ENCODE results near the gene DGKD.

DGKD gene

DNA sequence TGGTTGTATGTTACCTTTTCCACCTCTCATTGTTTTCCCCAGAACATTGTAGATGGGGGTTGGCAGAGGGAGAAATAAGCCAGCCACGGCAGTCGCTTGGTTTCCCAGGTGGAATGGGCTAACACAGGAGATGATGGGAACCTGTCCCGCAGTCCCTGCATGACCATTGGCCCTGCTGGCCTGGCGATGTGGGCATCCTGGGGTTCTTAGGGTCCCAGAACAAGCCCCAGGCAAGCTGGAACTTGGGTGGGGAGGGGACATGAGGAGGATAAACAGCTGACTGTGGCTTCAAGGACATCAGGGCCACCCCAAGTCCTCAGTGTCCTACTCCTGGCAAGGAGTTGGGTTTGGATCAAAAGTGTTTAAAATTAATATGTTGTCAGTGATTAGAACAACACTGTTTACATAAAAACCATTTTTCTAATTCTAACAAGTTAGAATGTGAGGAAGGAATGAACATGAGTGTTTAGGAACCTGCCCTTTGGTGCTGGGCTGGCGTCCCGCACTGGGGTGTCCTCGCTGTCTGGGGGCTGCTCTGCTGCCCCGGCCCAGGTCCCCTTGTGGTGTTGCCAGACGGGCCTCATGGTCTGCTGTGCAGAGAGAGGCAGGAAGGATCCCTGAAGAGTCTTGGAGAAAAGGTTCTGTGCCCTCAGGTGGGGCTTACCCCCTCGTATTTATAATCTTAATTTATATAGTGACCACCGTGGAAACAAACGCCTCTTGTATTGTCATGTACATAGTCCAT, 117.2 kb downstream of the DGKD start:
- no peak overlapping the region for H3K9ac ChIP-seq (ENCODE audit: low read depth, low read length)
- H3K36me3 ChIP-seq (ENCODE audit: insufficient read depth, low read depth, low read length), result peaks cover 31% of the 10 kb centered on the region; the same call in 1 of the 2 replicates
- no peaks in the 10 kb centered on the region for H3K9me3 ChIP-seq (ENCODE audit: insufficient read depth, low read depth, low read length)
- H3K27me3 ChIP-seq (ENCODE audit: insufficient read depth, low read length), result no peaks in the 10 kb centered on the region
- H3K4me3 ChIP-seq (ENCODE audit: low read length), result no peak overlapping the region
- H3K4me1 ChIP-seq (ENCODE audit: insufficient read depth, low read length), result no peaks in the 10 kb centered on the region
- H3K27ac ChIP-seq (ENCODE audit: low read length), result no peak overlapping the region

DNA sequence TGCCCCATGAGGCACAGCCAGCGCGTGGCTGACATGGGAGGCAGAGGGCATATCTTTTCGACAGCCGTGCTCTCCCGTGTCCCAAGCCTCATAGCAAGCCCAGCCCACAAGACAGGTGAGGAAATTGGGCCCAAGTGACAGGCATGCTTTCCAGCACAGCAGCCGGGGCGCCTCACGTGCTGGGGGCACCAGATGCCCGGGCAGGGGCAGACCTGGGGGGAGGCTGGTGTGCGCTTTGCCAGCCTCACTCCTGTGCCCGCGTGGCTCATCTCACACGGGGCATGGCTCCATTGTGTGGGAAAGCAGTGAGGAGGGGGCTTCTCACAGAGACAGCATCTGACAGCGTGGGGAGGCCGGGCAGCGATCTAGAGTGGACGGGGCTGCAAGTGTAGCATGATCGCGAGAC, 119.1 kb downstream of the DGKD start:
- peaks cover 17% of the 10 kb centered on the region; the same call in 1 of the 2 replicates for H3K36me3 ChIP-seq (ENCODE audit: insufficient read depth, low read depth, low read length)
- H3K4me3 ChIP-seq (ENCODE audit: low read length), result no peak overlapping the region

DNA sequence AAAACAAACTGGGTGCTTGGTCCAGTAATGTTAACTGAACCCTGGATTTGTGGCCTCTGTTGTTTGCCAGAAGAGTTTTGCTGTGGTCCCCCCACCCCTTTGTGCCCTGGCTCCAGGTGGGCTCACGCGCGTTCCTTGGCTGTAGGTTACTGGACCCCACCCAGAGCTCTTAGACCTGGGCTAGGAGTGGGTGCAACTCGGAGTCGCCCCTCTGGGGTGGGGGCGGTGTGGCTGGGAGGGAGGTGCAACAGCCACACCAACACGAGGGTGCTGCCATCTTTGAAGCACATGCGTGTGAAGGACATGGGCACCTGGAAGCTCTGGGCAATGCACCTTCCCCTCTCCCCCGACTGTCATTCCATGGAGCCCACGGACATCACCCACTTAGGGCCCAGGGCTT, 119.6 kb downstream of the DGKD start:
- Histone ChIP-seq H3K27ac (ENCODE audit: low read length) (no peak overlapping the region), H3K4me1 (ENCODE audit: insufficient read depth, low read length) (no peaks in the 10 kb centered on the region), H3K27me3 (ENCODE audit: insufficient read depth, low read length) (no peaks in the 10 kb centered on the region), H3K36me3 (ENCODE audit: insufficient read depth, low read depth, low read length) (peaks cover 12% of the 10 kb centered on the region; the same call in 1 of the 2 replicates), H3K9ac (ENCODE audit: low read depth, low read length) (no peak overlapping the region), H3K9me3 (ENCODE audit: insufficient read depth, low read depth, low read length) (no peaks in the 10 kb centered on the region), H3K4me3 (ENCODE audit: low read length) (no peak overlapping the region)

More for the DNA sequence above, 119.1 kb downstream of the DGKD start:
- H3K9me3 ChIP-seq (ENCODE audit: insufficient read depth, low read depth, low read length), result no peaks in the 10 kb centered on the region
- H3K4me1 ChIP-seq (ENCODE audit: insufficient read depth, low read length), result no peaks in the 10 kb centered on the region
- H3K9ac ChIP-seq (ENCODE audit: low read depth, low read length), result no peak overlapping the region
- no peak overlapping the region for H3K27ac ChIP-seq (ENCODE audit: low read length)
- no peaks in the 10 kb centered on the region for H3K27me3 ChIP-seq (ENCODE audit: insufficient read depth, low read length)

DNA sequence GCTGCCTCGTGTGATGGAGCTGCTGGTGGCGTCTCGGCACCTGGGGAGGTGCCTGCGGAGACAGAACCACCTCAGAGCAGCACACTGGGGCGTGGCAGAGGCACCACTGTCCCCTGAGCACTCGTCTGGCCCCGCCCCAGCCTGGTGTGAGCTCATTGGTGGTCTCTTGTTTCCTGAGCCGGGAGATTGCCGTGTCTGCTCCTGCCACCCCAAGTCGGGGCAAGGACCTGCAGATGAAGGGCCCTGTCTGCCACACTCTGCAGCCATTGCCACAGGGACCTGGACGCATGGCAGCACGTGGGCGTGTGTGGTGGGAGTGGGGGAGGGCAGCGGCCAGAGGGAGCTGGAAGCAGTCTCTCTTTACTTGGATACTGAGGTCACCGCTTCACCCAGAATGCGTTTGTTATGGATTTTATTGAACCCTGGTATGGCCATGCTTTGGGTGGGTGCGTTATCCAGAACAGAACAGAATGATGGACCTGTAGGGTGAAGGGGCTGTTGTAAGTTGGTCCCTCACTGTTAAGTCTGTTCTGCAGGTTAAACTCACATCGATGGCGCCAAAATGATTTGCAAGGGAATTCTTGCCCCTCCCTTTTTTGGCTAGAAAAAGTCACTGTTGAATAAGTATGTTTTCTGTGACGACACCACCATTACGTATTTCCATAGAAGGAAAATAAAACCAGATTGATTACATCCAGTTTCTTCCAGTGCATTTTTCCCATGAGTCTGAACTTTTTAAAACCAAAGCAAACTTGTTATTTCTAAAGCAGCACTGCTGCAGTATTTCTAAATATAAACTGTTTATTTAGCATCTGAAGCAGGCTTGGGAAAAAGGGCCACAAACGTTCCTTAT, 120.2 kb downstream of the DGKD start:
- H3K27ac ChIP-seq (ENCODE audit: low read length), result no peak overlapping the region
- H3K9me3 ChIP-seq (ENCODE audit: insufficient read depth, low read depth, low read length), result no peaks in the 10 kb centered on the region
- no peak overlapping the region for H3K9ac ChIP-seq (ENCODE audit: low read depth, low read length)
- H3K36me3 ChIP-seq (ENCODE audit: insufficient read depth, low read depth, low read length), result peaks cover 5% of the 10 kb centered on the region; the same call in 1 of the 2 replicates
- no peak overlapping the region for H3K4me3 ChIP-seq (ENCODE audit: low read length)
- no peaks in the 10 kb centered on the region for H3K4me1 ChIP-seq (ENCODE audit: insufficient read depth, low read length)
- H3K27me3 ChIP-seq (ENCODE audit: insufficient read depth, low read length), result no peaks in the 10 kb centered on the region

DNA sequence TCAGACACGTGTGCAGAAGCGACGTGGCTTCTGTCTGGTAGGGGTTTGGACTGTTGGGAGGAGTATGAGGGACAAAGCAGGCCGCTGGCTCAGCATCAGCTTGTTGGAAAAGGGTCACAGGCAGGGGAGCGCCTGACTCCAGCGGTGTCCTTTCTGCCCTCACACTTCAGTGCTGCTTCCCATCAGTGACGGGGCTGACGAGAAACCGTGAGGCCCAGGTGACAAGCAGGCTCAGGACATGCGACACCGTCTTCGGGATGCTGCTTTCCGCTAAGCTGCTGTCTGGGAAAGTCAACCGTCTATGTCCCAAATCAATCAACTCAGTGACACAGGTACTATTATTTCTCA, 121.7 kb downstream of the DGKD start:
- H3K9me3 ChIP-seq (ENCODE audit: insufficient read depth, low read depth, low read length), result no peaks in the 10 kb centered on the region
- peaks cover 4% of the 10 kb centered on the region; the same call in 1 of the 2 replicates for H3K36me3 ChIP-seq (ENCODE audit: insufficient read depth, low read depth, low read length)
- H3K4me3 ChIP-seq (ENCODE audit: low read length), result no peak overlapping the region
- H3K27ac ChIP-seq (ENCODE audit: low read length), result no peak overlapping the region
- no peak overlapping the region for H3K9ac ChIP-seq (ENCODE audit: low read depth, low read length)
- H3K4me1 ChIP-seq (ENCODE audit: insufficient read depth, low read length), result no peaks in the 10 kb centered on the region
- H3K27me3 ChIP-seq (ENCODE audit: insufficient read depth, low read length), result no peaks in the 10 kb centered on the region

DNA sequence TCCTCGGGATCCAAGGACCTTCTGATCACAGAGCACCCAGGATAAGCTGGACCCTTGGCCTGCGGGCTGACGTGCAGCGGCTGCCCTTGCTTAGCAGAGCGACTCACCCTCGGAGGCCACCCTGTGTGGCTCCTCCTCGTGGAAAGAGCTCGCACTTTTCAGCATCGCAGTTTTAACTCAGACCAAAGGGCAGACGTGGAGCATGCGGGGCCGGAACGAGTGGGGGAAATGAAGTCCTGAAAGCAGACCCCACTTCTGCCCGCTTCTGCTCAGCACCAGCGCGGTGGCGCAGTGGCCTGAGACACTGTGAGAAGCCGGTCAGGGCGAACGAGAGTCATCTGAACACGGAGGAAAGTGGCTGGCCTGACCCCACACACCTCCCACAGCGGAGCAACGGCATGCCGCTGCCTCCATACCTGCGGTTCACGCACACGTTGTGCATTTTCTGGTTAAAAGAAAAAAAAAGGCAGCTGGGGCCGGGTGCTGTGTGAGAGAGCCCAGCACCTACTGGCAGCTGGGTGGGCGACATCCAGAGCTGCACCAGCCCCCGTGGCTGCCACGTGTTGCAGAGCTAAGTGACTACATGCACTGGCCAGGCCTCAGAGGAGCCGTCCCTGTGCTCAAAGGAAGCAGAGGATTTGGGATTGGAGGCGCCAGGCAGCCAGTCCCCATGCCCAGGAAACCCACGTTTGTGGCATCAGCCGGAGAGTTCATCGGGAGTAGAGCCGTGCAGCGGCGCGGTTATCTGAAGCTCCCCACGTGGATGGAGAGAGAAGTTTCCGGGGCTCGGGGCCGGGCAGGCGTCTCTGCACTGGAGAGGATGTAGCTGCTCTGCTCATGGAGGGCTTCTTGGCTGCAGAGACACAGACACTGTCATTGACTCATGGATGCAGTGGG, 122.6 kb downstream of the DGKD start:
- Histone ChIP-seq H3K9me3 (ENCODE audit: insufficient read depth, low read depth, low read length) (no peaks in the 10 kb centered on the region), H3K27ac (ENCODE audit: low read length) (no peak overlapping the region), H3K4me1 (ENCODE audit: insufficient read depth, low read length) (no peaks in the 10 kb centered on the region), H3K4me3 (ENCODE audit: low read length) (no peak overlapping the region), H3K9ac (ENCODE audit: low read depth, low read length) (no peak overlapping the region), H3K27me3 (ENCODE audit: insufficient read depth, low read length) (no peaks in the 10 kb centered on the region), H3K36me3 (ENCODE audit: insufficient read depth, low read depth, low read length) (peaks cover 4% of the 10 kb centered on the region; the same call in 1 of the 2 replicates)

DNA sequence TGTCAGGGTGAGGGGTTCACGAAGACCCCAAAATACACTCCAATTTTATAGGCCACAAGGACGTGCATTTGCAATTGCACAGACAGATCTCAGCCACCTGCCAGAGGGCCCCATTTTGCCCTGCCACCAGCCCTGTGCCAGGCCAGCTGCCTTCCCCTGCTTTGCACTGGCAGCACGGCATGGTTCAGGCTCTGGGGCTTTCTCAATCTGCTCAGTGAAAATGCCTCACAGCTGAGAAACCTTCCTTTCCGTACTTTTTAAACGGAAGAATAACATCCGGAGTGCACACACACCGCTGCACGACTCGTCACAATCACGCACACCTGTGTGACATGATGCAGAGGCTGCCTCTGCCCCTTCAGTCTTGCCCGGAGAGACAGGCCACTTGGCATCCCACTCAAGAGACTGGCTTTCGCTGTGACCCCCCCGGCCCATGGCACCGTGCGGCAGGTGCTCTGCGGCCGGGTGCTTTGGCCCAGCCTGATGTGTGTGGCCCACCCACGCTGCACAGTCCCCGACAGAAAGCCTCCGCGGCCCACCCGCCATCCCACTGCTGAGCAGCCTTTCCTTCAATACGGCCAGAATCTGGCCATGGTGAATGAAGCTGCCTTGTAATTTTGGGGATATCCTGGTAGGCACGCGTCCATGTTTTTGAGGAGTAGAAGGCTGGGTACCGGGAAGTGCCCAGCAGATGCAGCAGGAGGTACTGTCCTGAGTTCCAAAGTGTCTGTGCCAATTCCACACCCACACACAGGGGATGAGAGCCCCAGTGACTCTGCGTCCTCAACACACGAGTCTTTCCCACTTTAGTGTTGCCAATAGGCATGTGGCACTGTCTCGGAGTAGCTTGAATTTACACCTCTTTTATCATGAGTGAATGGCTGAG, 123.5 kb downstream of the DGKD start:
- Histone ChIP-seq H3K36me3 (ENCODE audit: insufficient read depth, low read depth, low read length) (peaks cover 4% of the 10 kb centered on the region; the same call in 1 of the 2 replicates), H3K4me1 (ENCODE audit: insufficient read depth, low read length) (no peaks in the 10 kb centered on the region), H3K27me3 (ENCODE audit: insufficient read depth, low read length) (no peaks in the 10 kb centered on the region), H3K9ac (ENCODE audit: low read depth, low read length) (no peak overlapping the region), H3K9me3 (ENCODE audit: insufficient read depth, low read depth, low read length) (peaks cover 7% of the 10 kb centered on the region), H3K4me3 (ENCODE audit: low read length) (no peak overlapping the region), H3K27ac (ENCODE audit: low read length) (no peak overlapping the region)

DNA sequence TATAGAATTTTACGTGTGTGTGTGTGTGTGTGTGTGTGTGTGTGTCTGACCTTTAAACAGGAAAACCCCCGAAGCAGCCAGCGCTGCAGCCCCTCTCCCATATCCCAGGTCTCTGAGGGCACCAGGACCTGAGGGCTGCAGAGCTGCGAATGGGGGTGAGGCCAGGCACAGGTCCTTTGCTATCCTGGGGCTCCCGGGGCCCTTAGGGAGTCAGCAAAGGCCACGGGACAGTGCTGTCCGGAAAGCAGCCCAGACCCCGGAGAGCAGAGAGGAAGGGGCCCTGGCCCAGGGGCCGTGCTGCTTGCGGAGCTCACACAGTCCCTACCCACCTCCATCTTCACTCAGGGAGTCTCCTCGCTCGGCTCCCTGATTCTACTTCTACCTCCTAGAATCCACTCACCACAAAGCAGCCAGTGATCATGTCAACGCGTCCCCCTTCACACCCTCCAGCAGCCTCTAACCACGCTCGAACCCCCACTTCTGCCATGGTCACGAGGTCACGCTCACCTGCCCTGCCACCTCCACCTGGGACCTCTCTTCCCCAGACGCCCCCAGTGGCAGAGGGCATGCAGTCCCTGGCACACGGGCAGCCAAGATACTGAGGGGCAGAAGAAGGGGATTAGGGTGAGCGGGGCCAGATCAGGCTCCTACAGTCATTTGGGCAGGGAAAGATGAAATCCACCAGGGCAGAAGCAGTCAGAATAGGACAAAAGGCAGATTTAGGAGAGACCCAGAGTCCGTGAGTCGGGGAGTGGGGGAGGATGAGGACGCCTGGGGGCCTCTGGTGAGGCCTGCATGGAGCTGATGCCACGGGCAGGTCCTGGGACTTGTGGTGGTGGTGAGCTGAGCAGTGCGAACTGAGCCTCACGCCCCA, 125.6 kb downstream of the DGKD start:
- peaks cover 10% of the 10 kb centered on the region; the same call in 1 of the 2 replicates for H3K36me3 ChIP-seq (ENCODE audit: insufficient read depth, low read depth, low read length)
- H3K27ac ChIP-seq (ENCODE audit: low read length), result no peak overlapping the region
- H3K4me3 ChIP-seq (ENCODE audit: low read length), result no peak overlapping the region
- no peaks in the 10 kb centered on the region for H3K27me3 ChIP-seq (ENCODE audit: insufficient read depth, low read length)
- H3K9ac ChIP-seq (ENCODE audit: low read depth, low read length), result no peak overlapping the region
- no peaks in the 10 kb centered on the region for H3K4me1 ChIP-seq (ENCODE audit: insufficient read depth, low read length)
- peaks cover 14% of the 10 kb centered on the region for H3K9me3 ChIP-seq (ENCODE audit: insufficient read depth, low read depth, low read length)

DNA sequence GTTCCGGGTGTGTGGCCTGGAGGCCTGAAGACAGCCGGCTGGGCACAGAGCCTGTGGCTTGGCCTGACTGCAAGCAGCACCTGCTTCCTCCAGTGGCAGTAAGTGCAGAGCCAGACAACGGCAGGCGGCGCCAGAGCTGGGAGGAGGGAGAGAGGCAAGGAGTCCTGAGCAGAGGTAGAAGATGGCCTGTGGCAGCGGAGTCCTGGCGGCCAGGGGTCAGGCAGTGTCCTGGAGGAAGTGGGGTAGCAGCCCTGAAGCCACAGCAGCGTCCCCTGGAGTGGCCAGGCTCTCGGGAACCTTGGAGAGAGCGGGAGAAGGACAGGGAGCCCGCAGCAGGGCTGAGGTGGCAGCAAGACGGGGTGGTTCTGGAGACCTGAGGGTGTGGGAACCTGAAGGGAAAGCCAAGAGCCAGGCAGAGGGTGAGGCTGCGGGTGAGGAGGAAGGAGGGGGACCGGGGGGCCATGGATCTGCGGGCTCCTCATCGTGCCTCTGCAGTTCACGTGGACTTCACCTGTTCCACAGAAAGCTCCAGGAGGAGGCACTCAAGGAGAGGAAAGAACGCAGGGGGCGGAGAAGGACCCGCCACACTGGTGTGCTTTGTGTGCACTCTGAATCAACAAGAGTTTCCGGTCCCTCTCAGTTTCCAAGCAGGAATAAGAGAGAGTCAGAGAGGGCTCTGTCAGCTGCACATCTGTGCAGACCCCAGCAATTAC, 126.4 kb downstream of the DGKD start:
- Histone ChIP-seq H3K27ac (ENCODE audit: low read length) (no peak overlapping the region), H3K9ac (ENCODE audit: low read depth, low read length) (no peak overlapping the region), H3K4me3 (ENCODE audit: low read length) (no peak overlapping the region), H3K27me3 (ENCODE audit: insufficient read depth, low read length) (no peaks in the 10 kb centered on the region), H3K9me3 (ENCODE audit: insufficient read depth, low read depth, low read length) (peaks cover 14% of the 10 kb centered on the region), H3K36me3 (ENCODE audit: insufficient read depth, low read depth, low read length) (peaks cover 14% of the 10 kb centered on the region; the same call in 1 of the 2 replicates), H3K4me1 (ENCODE audit: insufficient read depth, low read length) (no peaks in the 10 kb centered on the region)

All from iPS-20b (cell line).